Large intestine (tissue), 3 donors: ENCODE measurements around the gene DNASE2B. TPM values are rescaled to one million over a fixed set of nuclear protein-coding genes. Genes with fewer than 3 reads are reported as not detected.

Source experiments
- DNase-seq, 2 donors: peaks; one replicate each; pipeline versions ENCODE4 v3.0.0 to v3.0.0-alpha.2; 2013
- H3K27ac ChIP-seq: one replicate; pipeline ENCODE4 v1.5.1; 2013; ENCODE audit warnings: low read length
- H3K27me3 ChIP-seq: 2 replicates; pipeline ENCODE4 v1.6.1; 2013; ENCODE audit warnings: low read length; ENCODE audit not compliant: control insufficient read depth, insufficient read depth
- H3K36me3 ChIP-seq: 2 replicates; pipeline ENCODE4 v1.6.1; 2013; ENCODE audit warnings: low read length; ENCODE audit not compliant: control insufficient read depth, insufficient read depth
- H3K4me1 ChIP-seq: one replicate; pipeline ENCODE4 v1.6.1; 2013; ENCODE audit warnings: low read length; ENCODE audit not compliant: control insufficient read depth, insufficient read depth
- H3K4me3 ChIP-seq: one replicate; pipeline ENCODE4 v1.5.1; 2013; ENCODE audit warnings: low read length
- H3K9me3 ChIP-seq: one replicate; pipeline ENCODE4 v1.6.1; 2013; ENCODE audit warnings: mild to moderate bottlenecking, low read depth, low read length, moderate library complexity; ENCODE audit not compliant: control insufficient read depth
- WGBS: methylation state at CpG from one replicate; pipeline ENCODE4 v1.1.5; 2013; ENCODE audit warnings: low lambda C conversion rate; ENCODE audit not compliant: insufficient coverage; 5-methylcytosine and 5-hydroxymethylcytosine counted together
- polyA plus RNA-seq: library from polyadenylated mRNA; unstranded; fragments of 120-200 nt; gene quantifications from one replicate; pipeline ENCODE4 v1.2.1, GENCODE V29; 2013

DNASE2B gene
- polyA plus RNA-seq, 1 donor = 0.16 TPM

GRCh38 chr1:84361796-84362195 is 36.5 kb upstream of the DNASE2B start:
- Histone ChIP-seq H3K4me3 (no peak overlapping the region), H3K27ac (no peak overlapping the region), H3K9me3 (no peaks in the 10 kb centered on the region), H3K36me3 (no peaks in the 10 kb centered on the region), H3K4me1 (peaks cover 3% of the 10 kb centered on the region), H3K27me3 (no peaks in the 10 kb centered on the region)
- no peak for DNase-seq
- no CpG with 5 or more reads among the region's 3 CpGs for WGBS

- H3K4me3 ChIP-seq = no peak overlapping the region
- H3K4me1 ChIP-seq = peaks cover 3% of the 10 kb centered on the region
- H3K27ac ChIP-seq = no peak overlapping the region
- no peaks in the 10 kb centered on the region for H3K27me3 ChIP-seq
- H3K9me3 ChIP-seq = no peaks in the 10 kb centered on the region
- H3K36me3 ChIP-seq = no peaks in the 10 kb centered on the region
- no CpG with 5 or more reads among the region's 5 CpGs for WGBS
- no peak for DNase-seq
These were observed 35.3 kb upstream of the DNASE2B start for GRCh38 chr1:84363019-84363418.

GRCh38 chr1:84363622-84364021 is 34.7 kb upstream of the DNASE2B start:
- 60% methylated on average over 1 of the region's 5 CpGs for WGBS
- H3K27ac ChIP-seq = no peak overlapping the region

GRCh38 chr1:84365225-84366221 is 32.8 kb upstream of the DNASE2B start:
- Histone ChIP-seq H3K9me3 (no peaks in the 10 kb centered on the region), H3K4me3 (no peak overlapping the region), H3K4me1 (peaks cover 3% of the 10 kb centered on the region), H3K27ac (peak overlapping the region; percentile 8), H3K36me3 (no peaks in the 10 kb centered on the region), H3K27me3 (no peaks in the 10 kb centered on the region)
- DNase-seq = peak; percentile 35 to 59
- WGBS = no CpG with 5 or more reads among the region's 3 CpGs

More at GRCh38 chr1:84363622-84364021, 34.7 kb upstream of the DNASE2B start:
- no peaks in the 10 kb centered on the region for H3K9me3 ChIP-seq
- H3K4me3 ChIP-seq = no peak overlapping the region
- H3K36me3 ChIP-seq = no peaks in the 10 kb centered on the region
- peaks cover 3% of the 10 kb centered on the region for H3K4me1 ChIP-seq
- H3K27me3 ChIP-seq = no peaks in the 10 kb centered on the region
- no peak for DNase-seq

- H3K36me3 ChIP-seq = no peaks in the 10 kb centered on the region
- DNase-seq = no peak
- H3K4me1 ChIP-seq = peaks cover 3% of the 10 kb centered on the region
- no peak overlapping the region for H3K27ac ChIP-seq
- H3K4me3 ChIP-seq = no peak overlapping the region
- WGBS = no CpG with 5 or more reads among the region's 2 CpGs
- H3K27me3 ChIP-seq = no peaks in the 10 kb centered on the region
- H3K9me3 ChIP-seq = no peaks in the 10 kb centered on the region
These were observed 31.5 kb upstream of the DNASE2B start for GRCh38 chr1:84366786-84367185.

- DNase-seq = no peak
- Histone ChIP-seq H3K27ac (no peak overlapping the region), H3K9me3 (no peaks in the 10 kb centered on the region), H3K4me3 (no peak overlapping the region), H3K27me3 (no peaks in the 10 kb centered on the region), H3K36me3 (no peaks in the 10 kb centered on the region), H3K4me1 (peaks cover 3% of the 10 kb centered on the region)
- WGBS = no CpG with 5 or more reads among the region's 1 CpG
These were observed 31.1 kb upstream of the DNASE2B start for GRCh38 chr1:84367219-84367618.

GRCh38 chr1:84368441-84368840 is 29.8 kb upstream of the DNASE2B start:
- Histone ChIP-seq H3K9me3 (no peaks in the 10 kb centered on the region), H3K4me3 (no peak overlapping the region), H3K4me1 (peaks cover 3% of the 10 kb centered on the region), H3K27me3 (no peaks in the 10 kb centered on the region), H3K27ac (no peak overlapping the region), H3K36me3 (no peaks in the 10 kb centered on the region)
- 100% methylated on average over 1 of the region's 5 CpGs for WGBS
- DNase-seq = no peak

- no CpG with 5 or more reads among the region's 1 CpG for WGBS
- H3K27ac ChIP-seq = no peak overlapping the region
- H3K4me1 ChIP-seq = peaks cover 3% of the 10 kb centered on the region
- no peak overlapping the region for H3K4me3 ChIP-seq
- no peaks in the 10 kb centered on the region for H3K9me3 ChIP-seq
- H3K36me3 ChIP-seq = no peaks in the 10 kb centered on the region
- no peak for DNase-seq
- H3K27me3 ChIP-seq = no peaks in the 10 kb centered on the region
These were observed 28.0 kb upstream of the DNASE2B start for GRCh38 chr1:84370266-84370665.

- H3K4me1 ChIP-seq = peaks cover 2% of the 10 kb centered on the region
- H3K27ac ChIP-seq = no peak overlapping the region
- 100% methylated on average over 2 of the region's 4 CpGs for WGBS
- H3K9me3 ChIP-seq = no peaks in the 10 kb centered on the region
- H3K27me3 ChIP-seq = no peaks in the 10 kb centered on the region
- no peak for DNase-seq
- no peaks in the 10 kb centered on the region for H3K36me3 ChIP-seq
- H3K4me3 ChIP-seq = no peak overlapping the region
These were observed 27.4 kb upstream of the DNASE2B start for GRCh38 chr1:84370831-84371394.

- WGBS = 50% methylated on average over 2 of the region's 2 CpGs
- H3K4me3 ChIP-seq = no peak overlapping the region
These were observed 24.7 kb upstream of the DNASE2B start for GRCh38 chr1:84373436-84374141.

More at GRCh38 chr1:84373436-84374141, 24.7 kb upstream of the DNASE2B start:
- no peak for DNase-seq
- no peaks in the 10 kb centered on the region for H3K27me3 ChIP-seq
- H3K4me1 ChIP-seq = no peaks in the 10 kb centered on the region
- H3K27ac ChIP-seq = no peak overlapping the region
- H3K36me3 ChIP-seq = no peaks in the 10 kb centered on the region
- no peaks in the 10 kb centered on the region for H3K9me3 ChIP-seq
